ENCODE measurements around the gene ADAM17.
"Not testable (repeated sequence)": the region's sequence is repeated elsewhere in the genome, so short reads cannot be mapped to it uniquely, and the experiment has no call there.

The ADAM17 gene

DNA sequence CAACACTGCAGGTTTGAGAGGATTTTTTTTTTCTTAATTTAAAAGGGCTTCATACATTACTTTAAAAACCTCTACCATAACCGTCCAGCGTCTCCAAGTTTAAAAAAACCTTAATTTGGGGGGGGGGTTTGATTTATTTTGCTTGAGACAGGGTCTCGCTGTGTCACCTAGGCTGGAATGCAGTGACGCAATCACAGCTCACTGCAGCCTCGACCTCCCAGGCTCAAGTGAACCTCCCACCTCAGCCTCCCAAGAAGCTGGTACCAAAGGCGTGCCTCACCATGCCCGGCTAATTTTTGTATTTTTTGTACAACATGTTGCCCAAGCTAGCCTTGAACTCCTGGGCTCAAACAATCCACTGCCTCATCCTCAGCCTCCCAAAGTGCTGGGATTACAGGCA is 36.9 kb downstream of the ADAM17 start:
- TF ChIP-seq, protein P1, sequence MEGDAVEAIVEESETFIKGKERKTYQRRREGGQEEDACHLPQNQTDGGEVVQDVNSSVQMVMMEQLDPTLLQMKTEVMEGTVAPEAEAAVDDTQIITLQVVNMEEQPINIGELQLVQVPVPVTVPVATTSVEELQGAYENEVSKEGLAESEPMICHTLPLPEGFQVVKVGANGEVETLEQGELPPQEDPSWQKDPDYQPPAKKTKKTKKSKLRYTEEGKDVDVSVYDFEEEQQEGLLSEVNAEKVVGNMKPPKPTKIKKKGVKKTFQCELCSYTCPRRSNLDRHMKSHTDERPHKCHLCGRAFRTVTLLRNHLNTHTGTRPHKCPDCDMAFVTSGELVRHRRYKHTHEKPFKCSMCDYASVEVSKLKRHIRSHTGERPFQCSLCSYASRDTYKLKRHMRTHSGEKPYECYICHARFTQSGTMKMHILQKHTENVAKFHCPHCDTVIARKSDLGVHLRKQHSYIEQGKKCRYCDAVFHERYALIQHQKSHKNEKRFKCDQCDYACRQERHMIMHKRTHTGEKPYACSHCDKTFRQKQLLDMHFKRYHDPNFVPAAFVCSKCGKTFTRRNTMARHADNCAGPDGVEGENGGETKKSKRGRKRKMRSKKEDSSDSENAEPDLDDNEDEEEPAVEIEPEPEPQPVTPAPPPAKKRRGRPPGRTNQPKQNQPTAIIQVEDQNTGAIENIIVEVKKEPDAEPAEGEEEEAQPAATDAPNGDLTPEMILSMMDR (IDR thresholded peaks at IDR 0.05; ENCODE audit: extremely low read depth, missing control alignments): no peak
- DNase-seq (ENCODE audit: low spot score): no peak

DNA sequence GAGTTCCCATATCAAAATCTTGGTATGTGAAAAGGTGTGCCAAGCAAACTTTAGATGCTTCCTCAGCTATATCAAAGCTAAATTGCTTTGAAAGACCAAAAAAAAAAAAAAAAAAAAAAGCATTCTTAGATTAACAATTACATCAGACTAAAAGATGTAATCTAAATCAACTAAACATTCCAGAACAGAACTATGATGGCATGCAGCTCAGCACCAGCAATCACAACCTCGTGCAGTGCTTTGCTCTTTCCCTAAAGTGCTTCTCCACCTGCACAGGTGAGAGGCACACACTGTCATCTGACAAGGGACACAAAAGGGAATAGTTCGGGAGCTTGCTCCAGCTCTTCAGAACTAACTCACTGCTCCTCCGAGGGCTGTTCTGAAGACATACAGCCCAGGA is 37.5 kb downstream of the ADAM17 start:
- no peak for DNase-seq (ENCODE audit: low spot score)
- TF ChIP-seq, protein P1 (IDR thresholded peaks at IDR 0.05; ENCODE audit: extremely low read depth, missing control alignments): no peak

GRCh38 chr2:9517118-9517782 is 38.4 kb downstream of the ADAM17 start:
- DNase-seq (ENCODE audit: low spot score): no peak
- TF ChIP-seq, protein P1 (IDR thresholded peaks at IDR 0.05; ENCODE audit: extremely low read depth, missing control alignments): no peak

DNA sequence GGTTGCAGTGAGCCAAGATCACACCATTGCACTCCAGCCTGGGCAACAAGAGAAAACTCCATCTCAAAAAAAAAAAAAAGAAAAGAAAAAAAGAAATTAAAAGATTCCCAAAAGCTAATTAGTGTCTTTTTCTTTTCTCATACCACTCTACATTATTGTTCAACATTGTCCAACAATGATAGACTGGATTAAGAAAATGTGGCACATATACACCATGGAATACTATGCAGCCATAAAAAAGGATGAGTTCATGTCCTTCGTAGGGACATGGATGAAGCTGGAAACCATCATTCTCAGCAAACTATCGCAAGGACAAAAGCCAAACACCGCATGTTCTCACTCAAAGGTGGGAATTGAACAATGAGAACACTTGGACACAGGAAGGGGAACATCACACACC is 41.7 kb downstream of the ADAM17 start:
- DNase-seq (ENCODE audit: low spot score): not testable (repeated sequence)

GRCh38 chr2:9508931-9509330 is 46.7 kb downstream of the ADAM17 start:
- no peak for DNase-seq (ENCODE audit: low spot score)
- TF ChIP-seq, protein P1 (IDR thresholded peaks at IDR 0.05; ENCODE audit: extremely low read depth, missing control alignments): no peak

DNA sequence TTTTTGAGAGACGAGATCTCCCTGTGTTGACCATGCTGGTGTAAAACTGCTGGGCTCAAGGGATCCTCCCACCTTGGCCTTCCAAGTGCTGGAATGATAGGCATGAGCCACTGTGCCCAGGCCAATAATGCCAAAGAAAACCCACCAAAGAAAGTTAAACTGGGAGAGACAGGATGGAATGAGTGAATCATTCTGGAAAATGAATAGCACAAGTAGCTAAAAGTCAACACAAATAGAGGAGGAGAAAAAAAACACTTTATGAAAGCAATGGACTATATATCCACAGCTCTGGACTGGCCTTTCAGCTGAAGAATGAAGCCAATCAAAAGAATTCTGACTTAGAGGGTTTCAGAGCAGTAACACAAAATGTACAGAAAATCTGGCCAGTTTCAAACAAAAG is 57.4 kb downstream of the ADAM17 start:
- no peak for DNase-seq (ENCODE audit: low spot score)
- TF ChIP-seq, protein P1 (IDR thresholded peaks at IDR 0.05; ENCODE audit: extremely low read depth, missing control alignments): no peak

DNA sequence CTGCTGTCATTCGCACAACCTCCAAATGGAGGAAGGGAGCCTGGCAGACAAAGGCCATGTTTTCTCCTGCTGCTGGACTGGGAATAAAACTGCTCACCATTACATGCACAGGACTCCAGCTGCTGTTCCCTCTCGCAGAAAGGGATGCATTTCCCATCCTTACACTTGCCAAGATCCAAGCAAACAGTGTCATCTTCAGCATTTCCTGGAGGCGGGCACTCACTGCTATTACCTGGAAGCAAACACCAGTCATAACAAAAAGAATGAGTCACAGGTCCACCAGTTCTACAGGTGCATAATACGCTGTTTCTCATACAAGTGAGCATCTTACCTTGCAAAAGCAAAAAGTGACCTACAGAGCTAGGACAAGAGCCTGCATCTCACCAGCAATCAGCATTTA is 58.6 kb downstream of the ADAM17 start:
- TF ChIP-seq, protein P1 (IDR thresholded peaks at IDR 0.05; ENCODE audit: extremely low read depth, missing control alignments): no peak
- no peak for DNase-seq (ENCODE audit: low spot score)

DNA sequence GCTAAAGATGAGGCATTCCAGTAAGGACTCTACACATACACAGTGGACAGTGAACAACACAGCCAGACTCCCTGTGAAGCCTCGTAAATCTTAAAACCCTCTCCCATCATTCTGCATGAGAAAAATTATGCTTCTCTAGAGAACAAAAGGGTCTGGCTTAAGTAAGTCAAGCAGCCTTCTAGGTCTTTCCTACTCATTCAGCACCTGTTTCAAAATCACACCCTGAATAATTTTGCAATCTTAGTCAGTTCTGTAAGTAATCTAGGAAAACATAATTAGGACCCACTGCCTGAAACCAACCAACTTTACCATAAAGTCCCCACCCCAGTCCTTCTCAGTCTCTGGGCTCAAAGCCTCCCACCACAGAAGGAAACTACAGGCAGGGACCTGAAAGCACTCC is 61.5 kb downstream of the ADAM17 start:
- TF ChIP-seq, protein P1 (IDR thresholded peaks at IDR 0.05; ENCODE audit: extremely low read depth, missing control alignments): no peak
- no peak for DNase-seq (ENCODE audit: low spot score)

Data from GM20000 (cell line).